Adrenal gland (tissue), 5 donors: ENCODE results near the gene PPP1R14C.

Experiments used
- POLR2A ChIP-seq, 2 donors: fragments of 450-650 bp; IDR thresholded peaks; one replicate each; pipeline ENCODE4 v1.6.1; 2017; ENCODE audit warnings: antibody characterized with exemption in 2 of 2, mild to moderate bottlenecking in 2 of 2, moderate library complexity in 1 of 2
- TF ChIP-seq, protein P1 (sequence below), 6 experiments: fragments of 450-650 bp in 4 of 6; fragments of 200-600 bp in 2 of 6; sonication (generic) in 1 of 6; IDR thresholded peaks; 1 replicate in 5 of 6; 2 replicates in 1 of 6; pipeline versions ENCODE4 v1.5.1 to v1.8.0; 2016 to 2021; ENCODE audit warnings: antibody characterized with exemption in 6 of 6, mild to moderate bottlenecking in 2 of 6, moderate library complexity in 1 of 6
- donor health status: DM: no; HTN: no; CAD: no.

DNA sequence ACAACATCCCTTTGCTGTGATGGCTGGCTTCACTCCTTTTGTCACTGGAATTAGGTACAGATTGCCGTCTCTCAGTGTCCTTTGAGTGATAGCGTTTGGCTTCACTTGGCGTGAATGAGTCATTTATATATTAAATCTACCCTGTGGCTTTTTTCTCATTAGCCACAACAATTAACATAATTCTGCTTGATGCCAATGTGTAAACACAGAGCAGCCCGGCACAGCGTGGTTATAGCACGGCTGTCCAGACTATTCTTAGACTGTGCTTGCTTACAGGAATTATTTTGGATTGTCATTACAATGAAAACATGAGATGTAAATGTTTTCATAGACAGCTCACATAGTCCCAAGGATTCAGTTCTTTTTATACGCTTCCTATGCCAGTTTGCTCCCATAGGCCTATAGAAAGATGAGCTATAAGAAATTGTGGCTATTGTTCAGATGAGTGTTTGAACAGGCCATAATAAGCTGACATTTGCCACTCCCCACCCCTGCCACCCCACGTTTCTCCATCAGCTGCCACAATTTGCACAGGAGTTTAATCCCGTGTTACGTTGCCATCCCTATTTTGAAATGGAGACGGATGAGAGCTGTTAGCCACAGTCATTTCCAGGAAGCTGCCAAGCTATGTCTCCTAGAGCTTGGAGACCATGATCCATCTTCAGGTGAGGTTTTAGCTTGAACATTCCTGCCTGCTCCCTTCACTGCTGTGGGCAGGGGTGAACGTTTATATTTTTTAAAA, 65.9 kb downstream of the PPP1R14C start:
- TF ChIP-seq, protein P1, sequence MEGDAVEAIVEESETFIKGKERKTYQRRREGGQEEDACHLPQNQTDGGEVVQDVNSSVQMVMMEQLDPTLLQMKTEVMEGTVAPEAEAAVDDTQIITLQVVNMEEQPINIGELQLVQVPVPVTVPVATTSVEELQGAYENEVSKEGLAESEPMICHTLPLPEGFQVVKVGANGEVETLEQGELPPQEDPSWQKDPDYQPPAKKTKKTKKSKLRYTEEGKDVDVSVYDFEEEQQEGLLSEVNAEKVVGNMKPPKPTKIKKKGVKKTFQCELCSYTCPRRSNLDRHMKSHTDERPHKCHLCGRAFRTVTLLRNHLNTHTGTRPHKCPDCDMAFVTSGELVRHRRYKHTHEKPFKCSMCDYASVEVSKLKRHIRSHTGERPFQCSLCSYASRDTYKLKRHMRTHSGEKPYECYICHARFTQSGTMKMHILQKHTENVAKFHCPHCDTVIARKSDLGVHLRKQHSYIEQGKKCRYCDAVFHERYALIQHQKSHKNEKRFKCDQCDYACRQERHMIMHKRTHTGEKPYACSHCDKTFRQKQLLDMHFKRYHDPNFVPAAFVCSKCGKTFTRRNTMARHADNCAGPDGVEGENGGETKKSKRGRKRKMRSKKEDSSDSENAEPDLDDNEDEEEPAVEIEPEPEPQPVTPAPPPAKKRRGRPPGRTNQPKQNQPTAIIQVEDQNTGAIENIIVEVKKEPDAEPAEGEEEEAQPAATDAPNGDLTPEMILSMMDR (IDR thresholded peaks at IDR 0.05) = no peak
- no peak for TF ChIP-seq POLR2A (IDR thresholded peaks at IDR 0.05)
